GM23248 (cell line): Measurements from ENCODE around the gene IFNGR1. TPM values are rescaled to one million over a fixed set of nuclear protein-coding genes. Genes with fewer than 3 reads are reported as not detected.

Experiments used
- DNase-seq: peaks from one replicate; pipeline ENCODE4 v3.0.0-alpha.2; 2015
- H2AFZ ChIP-seq: fragments of 200-600 bp; sonication (generic); 2 replicates; pipeline ENCODE4 v1.6.1; 2016; ENCODE audit warnings: antibody characterized with exemption
- H3F3A ChIP-seq: fragments of 200-600 bp; sonication (generic); 2 replicates; pipeline ENCODE4 v1.6.1; 2016; ENCODE audit warnings: mild to moderate bottlenecking, antibody characterized with exemption, mixed run types; ENCODE audit not compliant: insufficient read depth
- H3K27ac ChIP-seq: fragments of 200-600 bp; sonication (generic); 2 replicates; pipeline ENCODE4 v1.5.1; 2016; ENCODE audit warnings: mild to moderate bottlenecking
- H3K27me3 ChIP-seq: fragments of 200-600 bp; sonication (generic); replicated peaks from 2 replicates; pipeline ENCODE4 v1.6.1; 2016; ENCODE audit warnings: mild to moderate bottlenecking; ENCODE audit not compliant: insufficient read depth
- H3K36me3 ChIP-seq: fragments of 200-600 bp; sonication (generic); 2 replicates; pipeline ENCODE4 v1.6.1; 2016; ENCODE audit warnings: low read depth, mild to moderate bottlenecking
- H3K4me1 ChIP-seq: fragments of 200-600 bp; sonication (generic); 2 replicates; pipeline ENCODE4 v1.6.1; 2016; ENCODE audit warnings: mild to moderate bottlenecking; ENCODE audit not compliant: insufficient read depth
- H3K4me2 ChIP-seq: fragments of 200-600 bp; sonication (generic); one replicate; pipeline ENCODE4 v1.6.1; 2016; ENCODE audit warnings: mild to moderate bottlenecking; ENCODE audit not compliant: unreplicated experiment
- H3K4me3 ChIP-seq: fragments of 200-600 bp; sonication (generic); 2 replicates; pipeline ENCODE4 v1.5.1; 2016; ENCODE audit warnings: mild to moderate bottlenecking
- H3K79me2 ChIP-seq: fragments of 200-600 bp; sonication (generic); 2 replicates; pipeline ENCODE4 v1.6.1; 2016; ENCODE audit warnings: mild to moderate bottlenecking; ENCODE audit not compliant: insufficient read depth
- H3K9ac ChIP-seq: fragments of 200-600 bp; sonication (generic); 2 replicates; pipeline ENCODE4 v1.6.1; 2016; ENCODE audit warnings: mild to moderate bottlenecking
- H3K9me2 ChIP-seq: fragments of 200-600 bp; sonication (generic); 2 replicates; pipeline ENCODE4 v1.6.1; 2016; ENCODE audit warnings: mixed run types, mild to moderate bottlenecking, moderate library complexity; ENCODE audit not compliant: insufficient read depth
- H3K9me3 ChIP-seq: fragments of 200-600 bp; sonication (generic); one replicate; pipeline ENCODE4 v1.6.1; 2017; ENCODE audit warnings: low read depth
- H4K20me1 ChIP-seq: fragments of 200-600 bp; sonication (generic); 2 replicates; pipeline ENCODE4 v1.6.0; 2016; ENCODE audit not compliant: insufficient read depth
- EZH2 ChIP-seq: fragments of 200-600 bp; sonication (generic); IDR thresholded peaks from 2 replicates; pipeline ENCODE4 v1.6.1; 2018; ENCODE audit warnings: antibody characterized with exemption, mild to moderate bottlenecking; ENCODE audit not compliant: insufficient read depth, poor library complexity, severe bottlenecking
- EZH2phosphoT487 ChIP-seq: fragments of 200-600 bp; sonication (generic); IDR thresholded peaks from 2 replicates; pipeline ENCODE4 v1.6.1; 2018; ENCODE audit warnings: antibody characterized with exemption, moderate library complexity, mild to moderate bottlenecking, low read depth; ENCODE audit not compliant: insufficient read depth
- WGBS, 2 experiments: methylation state at CpG; one replicate each; pipeline ENCODE4 v1.1.6; 2015 to 2017; ENCODE audit warnings: low lambda C conversion rate in 2 of 2, low coverage in 1 of 2; ENCODE audit errors: missing lambda C conversion rate in 2 of 2; 5-methylcytosine and 5-hydroxymethylcytosine counted together
- in situ Hi-C: fragments of 300-500 bp; cut with MboI; formaldehyde crosslinking; loops from 2 replicates; pipeline ENCODE4 v1.15.0; 2020
- polyA plus RNA-seq: library from polyadenylated mRNA; unstranded; fragments of >200 nt; fragmentation: Nextera tagmentation; extraction: Ambion mirVana; gene quantifications from 2 replicates; pipeline ENCODE4 v1.2.1, GENCODE V29; 2016
- total RNA-seq: library from RNA; depleted of rRNA; stranded (reverse); fragments of >200 nt; shearing (Covaris generic); gene quantifications from 2 replicates; pipeline ENCODE4 v1.2.3, GENCODE V29; 2014

IFNGR1 gene
- total and polyA plus RNA-seq, 2 experiments from 2014 or later: 58.8 to 61.6 TPM

DNA sequence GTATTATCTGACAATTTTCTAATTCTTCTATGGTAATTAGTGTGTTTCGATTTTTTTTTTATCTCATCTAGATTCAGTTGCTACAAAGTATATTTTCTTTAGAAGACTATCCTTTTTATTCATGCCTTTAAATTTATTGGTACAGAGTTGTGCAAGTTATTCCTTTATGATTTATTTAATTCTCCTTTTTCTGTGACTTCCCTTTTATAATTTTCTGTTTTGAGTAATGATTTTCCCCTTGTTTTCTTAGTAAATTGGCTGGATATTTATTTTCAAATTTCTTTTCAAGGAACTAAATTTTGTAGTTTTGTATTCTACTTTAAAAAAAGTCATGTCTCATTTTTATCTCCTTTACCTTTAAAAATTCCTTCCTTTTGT lies 43.3 kb downstream of the IFNGR1 start:
- Histone ChIP-seq H3K9me2 (no peaks in the 10 kb centered on the region), H2AFZ (no peak overlapping the region), H3K4me3 (no peak overlapping the region), H3K27me3 (peaks cover 11% of the 10 kb centered on the region; the same call in 1 of the 2 replicates), H3K36me3 (no peaks in the 10 kb centered on the region), H3K9me3 (no peaks in the 10 kb centered on the region), H3K79me2 (no peaks in the 10 kb centered on the region), H3K27ac (no peak overlapping the region), H3K9ac (no peak overlapping the region), H3K4me2 (no peak overlapping the region), H4K20me1 (no peaks in the 10 kb centered on the region), H3F3A (no peaks in the 10 kb centered on the region), H3K4me1 (no peaks in the 10 kb centered on the region)
- 51 to 77% methylated on average over 1 of the region's 1 CpG for WGBS, 2 experiments
- TF ChIP-seq EZH2phosphoT487 (no peak), EZH2 (no peak)
- DNase-seq: no peak
- in situ Hi-C loops: no loop called here

DNA sequence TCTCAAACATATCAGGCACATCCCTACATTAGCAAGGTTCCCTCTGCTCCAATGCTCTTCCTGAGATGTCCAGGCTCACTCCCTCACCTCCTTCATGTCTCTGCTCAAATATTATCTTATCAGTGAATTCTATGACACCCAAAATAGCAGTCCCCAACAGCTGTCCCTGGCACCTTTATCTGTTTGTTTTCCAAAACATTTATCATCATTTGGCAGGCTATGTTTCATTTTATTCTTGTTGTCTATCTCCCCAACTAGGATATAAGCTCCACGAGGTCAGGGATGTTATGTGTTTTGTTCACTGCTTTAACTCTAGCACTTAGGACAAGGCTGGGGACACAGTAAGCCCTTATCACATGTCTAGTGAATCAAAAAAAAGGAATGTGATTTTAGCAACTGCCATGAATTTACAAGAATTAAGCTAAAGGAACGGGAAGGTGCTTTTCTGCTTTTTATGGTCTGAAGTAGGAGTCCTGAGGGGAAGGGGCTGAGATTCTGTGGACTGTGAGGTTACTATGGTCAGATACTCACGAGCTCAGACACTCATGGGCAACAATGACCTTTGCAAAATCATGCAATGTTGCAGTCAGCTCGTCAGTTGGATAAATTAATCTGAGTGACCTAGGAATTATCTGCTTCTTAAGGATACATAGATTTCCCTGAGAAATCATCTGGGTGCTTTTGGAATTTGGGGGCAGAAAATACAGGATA lies 43.9 kb downstream of the IFNGR1 start:
- H3K79me2 ChIP-seq: no peaks in the 10 kb centered on the region
- no peaks in the 10 kb centered on the region for H4K20me1 ChIP-seq
- no peak overlapping the region for H2AFZ ChIP-seq
- H3K4me1 ChIP-seq: no peaks in the 10 kb centered on the region
- H3K27ac ChIP-seq: no peak overlapping the region
- H3K9me2 ChIP-seq: no peaks in the 10 kb centered on the region
- no peaks in the 10 kb centered on the region for H3F3A ChIP-seq
- DNase-seq: no peak
- H3K36me3 ChIP-seq: no peaks in the 10 kb centered on the region
- H3K4me2 ChIP-seq: no peak overlapping the region
- WGBS, 2 experiments: 23 to 41% methylated on average over 4 of the region's 4 CpGs
- TF ChIP-seq EZH2 (no peak), EZH2phosphoT487 (no peak)
- H3K4me3 ChIP-seq: no peak overlapping the region
- no peaks in the 10 kb centered on the region for H3K9me3 ChIP-seq
- peaks cover 15% of the 10 kb centered on the region; the same call in 1 of the 2 replicates for H3K27me3 ChIP-seq
- in situ Hi-C loops: no loop called here
- no peak overlapping the region for H3K9ac ChIP-seq

DNA sequence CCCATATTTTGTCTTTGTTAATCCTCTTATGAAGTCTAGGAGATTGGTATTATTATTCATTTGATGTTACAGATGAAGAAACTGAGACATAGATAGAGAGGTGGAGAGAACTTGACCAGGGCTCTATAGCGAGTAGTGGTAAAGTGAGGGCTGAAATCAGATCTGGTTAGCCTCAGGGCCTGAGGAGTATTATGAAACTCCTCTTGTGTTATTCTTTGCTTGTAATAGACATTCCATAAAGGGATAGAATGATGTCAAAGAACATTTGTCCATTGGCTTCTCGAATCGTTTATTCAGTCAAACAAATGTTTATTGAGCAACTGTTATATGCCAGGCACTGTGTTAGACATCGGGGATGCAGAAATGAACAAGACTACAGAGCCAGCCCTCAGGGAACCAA lies 45.7 kb downstream of the IFNGR1 start, which contains the start of gene IL22RA2:
IL22RA2 (minus strand) TSS at position 144 of the 400 bp plus-strand sequence. CDS start 11,895 bp downstream, outside the sequence.
- no peak within 1 kb of the TSS for H3K9ac ChIP-seq
- H3F3A ChIP-seq: no peaks in the 10 kb centered on the region
- H3K27me3 ChIP-seq: peaks cover 15% of the 10 kb centered on the region; the same call in 1 of the 2 replicates
- H4K20me1 ChIP-seq: no peaks in the 10 kb centered on the region
- no peaks in the 10 kb centered on the region for H3K79me2 ChIP-seq
- in situ Hi-C loops: no loop called here
- no peaks in the 10 kb centered on the region for H3K36me3 ChIP-seq
- no peak within 1 kb of the TSS for H2AFZ ChIP-seq
- TF ChIP-seq EZH2phosphoT487: no peak
- TF ChIP-seq EZH2: no peak
- H3K4me2 ChIP-seq: no peak within 1 kb of the TSS
- no peak within 1 kb of the TSS for H3K4me3 ChIP-seq
- DNase-seq: no peak
- 50 to 60% methylated on average over 4 of the region's 4 CpGs for WGBS, 2 experiments
- no peaks in the 10 kb centered on the region for H3K4me1 ChIP-seq
- no peak within 1 kb of the TSS for H3K27ac ChIP-seq
- no peaks in the 10 kb centered on the region for H3K9me2 ChIP-seq
- H3K9me3 ChIP-seq: no peaks in the 10 kb centered on the region

DNA sequence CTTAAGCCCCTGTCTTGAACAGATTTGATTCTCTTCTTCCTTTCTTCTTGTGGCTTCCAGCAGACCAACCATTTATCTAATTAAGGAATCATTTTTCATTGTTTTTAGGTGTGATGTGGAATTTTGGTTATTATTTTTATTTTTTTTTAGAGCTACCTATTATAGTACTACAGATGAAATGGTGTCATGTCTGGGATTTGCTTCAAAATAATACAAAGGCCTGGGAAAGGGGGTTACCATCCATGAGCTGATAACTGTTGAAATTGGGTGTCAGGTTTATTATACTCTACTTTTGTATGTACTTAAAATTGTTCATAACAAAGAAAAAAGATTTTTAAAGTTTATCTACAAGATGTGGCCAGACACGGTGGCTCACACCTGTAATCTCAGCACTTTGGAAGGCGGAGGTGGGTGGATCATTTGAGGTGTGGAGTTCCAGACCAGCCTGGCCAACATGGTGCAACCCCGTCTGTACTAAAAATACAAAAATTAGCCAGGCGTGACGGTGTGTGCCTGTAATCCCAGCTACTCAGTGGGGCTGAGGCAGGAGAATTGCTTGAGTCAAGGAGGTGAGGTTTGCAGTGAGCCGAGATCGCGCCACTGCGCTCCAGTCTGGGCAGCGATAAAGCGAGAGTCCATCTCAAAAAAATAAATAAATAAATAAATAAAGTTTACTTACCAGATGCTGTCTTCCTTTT lies 46.3 kb downstream of the IFNGR1 start:
- in situ Hi-C loops: no loop called here

More for the DNA sequence above, 46.3 kb downstream of the IFNGR1 start:
- Histone ChIP-seq H3K9me2 (no peaks in the 10 kb centered on the region), H3K4me3 (no peak overlapping the region), H3K9me3 (no peaks in the 10 kb centered on the region), H3F3A (no peaks in the 10 kb centered on the region), H3K4me1 (no peaks in the 10 kb centered on the region), H3K27ac (no peak overlapping the region), H3K79me2 (no peaks in the 10 kb centered on the region), H3K27me3 (peaks cover 15% of the 10 kb centered on the region; the same call in 1 of the 2 replicates), H3K4me2 (no peak overlapping the region), H2AFZ (no peak overlapping the region), H4K20me1 (no peaks in the 10 kb centered on the region), H3K36me3 (no peaks in the 10 kb centered on the region), H3K9ac (no peak overlapping the region)
- 84 to 88% methylated on average over 11 of the region's 11 CpGs for WGBS, 2 experiments
- DNase-seq: no peak
- TF ChIP-seq EZH2 (no peak), EZH2phosphoT487 (no peak)
